Smooth muscle cell (in vitro differentiated cells): ENCODE measurements around the gene NFIB. TPM values are rescaled to one million over a fixed set of nuclear protein-coding genes. Genes with fewer than 3 reads are reported as not detected.
A peak's percentile ranks its signal among the peaks of the same experiment; 100 is the strongest.

Source experiments
- DNase-seq: peaks from one replicate; lab custom pipeline; 2025; ENCODE audit not compliant: unreplicated experiment; lab: John Stamatoyannopoulos, UW
- H2AFZ ChIP-seq: fragments of 200-600 bp; sonication (generic); 2 replicates; pipeline ENCODE4 v1.6.0; 2016; ENCODE audit warnings: antibody characterized with exemption, low read depth, mild to moderate bottlenecking
- H3F3A ChIP-seq: fragments of 200-600 bp; sonication (generic); 2 replicates; pipeline ENCODE4 v1.6.0; 2017; ENCODE audit warnings: antibody characterized with exemption, low read depth
- H3K27ac ChIP-seq: fragments of 200-600 bp; sonication (generic); 2 replicates; pipeline ENCODE4 v1.5.1; 2016; ENCODE audit warnings: low read depth, mild to moderate bottlenecking
- H3K27me3 ChIP-seq: fragments of 200-600 bp; sonication (generic); 2 replicates; pipeline ENCODE4 v1.6.1; 2016; ENCODE audit warnings: low read depth, mild to moderate bottlenecking
- H3K36me3 ChIP-seq: fragments of 200-600 bp; sonication (generic); 2 replicates; pipeline ENCODE4 v1.5.1; 2016; ENCODE audit warnings: low read depth
- H3K4me1 ChIP-seq: fragments of 200-600 bp; sonication (generic); 2 replicates; pipeline ENCODE4 v1.5.1; 2016; ENCODE audit warnings: low read depth
- H3K4me2 ChIP-seq: fragments of 200-600 bp; sonication (generic); 2 replicates; pipeline ENCODE4 v1.6.0; 2016; ENCODE audit warnings: mild to moderate bottlenecking
- H3K4me3 ChIP-seq: fragments of 200-600 bp; sonication (generic); 2 replicates; pipeline ENCODE4 v1.5.1; 2016; ENCODE audit warnings: mild to moderate bottlenecking
- H3K79me2 ChIP-seq: fragments of 200-600 bp; sonication (generic); 2 replicates; pipeline ENCODE4 v1.6.0; 2016; ENCODE audit warnings: low read depth, mild to moderate bottlenecking
- H3K9ac ChIP-seq: fragments of 200-600 bp; sonication (generic); 2 replicates; pipeline ENCODE4 v1.6.0; 2016; ENCODE audit warnings: low read depth
- H3K9me3 ChIP-seq: fragments of 200-600 bp; sonication (generic); replicated peaks from 2 replicates; pipeline ENCODE4 v1.5.1; 2016; ENCODE audit warnings: low read depth
- H4K20me1 ChIP-seq: fragments of 200-600 bp; sonication (generic); 2 replicates; pipeline ENCODE4 v1.6.0; 2016; ENCODE audit warnings: low read depth
- CTCF ChIP-seq: fragments of 200-600 bp; sonication (generic); IDR thresholded peaks from 2 replicates; pipeline ENCODE4 v1.5.1; 2017; ENCODE audit warnings: borderline replicate concordance, mild to moderate bottlenecking, antibody characterized with exemption; ENCODE audit not compliant: insufficient read depth, poor library complexity, severe bottlenecking
- WGBS: methylation state at CpG from one replicate; pipeline ENCODE4 v1.1.7; 2016; ENCODE audit warnings: low lambda C conversion rate; 5-methylcytosine and 5-hydroxymethylcytosine counted together
- polyA plus RNA-seq: library from polyadenylated mRNA; unstranded; fragments of >200 nt; fragmentation: Nextera tagmentation; extraction: Ambion mirVana; gene quantifications from 2 replicates; pipeline ENCODE4 v1.2.1, GENCODE V29; 2016
- total RNA-seq: library from RNA; depleted of rRNA; stranded (reverse); fragments of >200 nt; gene quantifications from 2 replicates; pipeline ENCODE4 v1.2.3, GENCODE V29; 2014

The NFIB gene
- total and polyA plus RNA-seq, 2 experiments from 2014 or later, result 0.93 to 1.7 TPM

GRCh38 chr9:14057368-14058324 is 256.3 kb downstream of the NFIB start:
- H3K4me2 ChIP-seq, result no peak overlapping the region
- 70% methylated on average over 13 of the region's 13 CpGs for WGBS
- H3K27me3 ChIP-seq, result no peaks in the 10 kb centered on the region
- H3K4me3 ChIP-seq, result no peak overlapping the region
- no peak for DNase-seq
- no peak overlapping the region for H3K27ac ChIP-seq
- no peak overlapping the region for H2AFZ ChIP-seq
- no peaks in the 10 kb centered on the region for H3K4me1 ChIP-seq
- no peak for TF ChIP-seq CTCF
- no peaks in the 10 kb centered on the region for H3K36me3 ChIP-seq
- no peaks in the 10 kb centered on the region for H4K20me1 ChIP-seq
- no peak overlapping the region for H3K9ac ChIP-seq
- H3F3A ChIP-seq, result no peaks in the 10 kb centered on the region
- no peaks in the 10 kb centered on the region for H3K79me2 ChIP-seq
- H3K9me3 ChIP-seq, result no peaks in the 10 kb centered on the region

- Histone ChIP-seq H3K4me3 (no peak overlapping the region), H4K20me1 (no peaks in the 10 kb centered on the region), H3K79me2 (no peaks in the 10 kb centered on the region), H3F3A (no peaks in the 10 kb centered on the region), H3K27ac (no peak overlapping the region), H3K9me3 (no peaks in the 10 kb centered on the region), H2AFZ (peak overlapping the region; percentile 53), H3K36me3 (no peaks in the 10 kb centered on the region), H3K4me2 (peak overlapping the region; percentile 24), H3K27me3 (no peaks in the 10 kb centered on the region), H3K9ac (no peak overlapping the region), H3K4me1 (no peaks in the 10 kb centered on the region)
- 15% methylated on average over 3 of the region's 3 CpGs for WGBS
- DNase-seq, result no peak
- no peak for TF ChIP-seq CTCF
Observed at GRCh38 chr9:14056316-14056861, 257.6 kb downstream of the NFIB start.

- no peak overlapping the region for H3K4me3 ChIP-seq
- H3F3A ChIP-seq, result no peaks in the 10 kb centered on the region
- WGBS, result 95% methylated on average over 2 of the region's 2 CpGs
- TF ChIP-seq CTCF, result no peak
- no peaks in the 10 kb centered on the region for H3K27me3 ChIP-seq
- no peaks in the 10 kb centered on the region for H3K9me3 ChIP-seq
- no peaks in the 10 kb centered on the region for H3K79me2 ChIP-seq
- H2AFZ ChIP-seq, result no peak overlapping the region
- H3K9ac ChIP-seq, result no peak overlapping the region
- H3K4me2 ChIP-seq, result no peak overlapping the region
- no peaks in the 10 kb centered on the region for H3K4me1 ChIP-seq
- no peaks in the 10 kb centered on the region for H4K20me1 ChIP-seq
- no peaks in the 10 kb centered on the region for H3K36me3 ChIP-seq
- H3K27ac ChIP-seq, result no peak overlapping the region
- no peak for DNase-seq
Observed at GRCh38 chr9:14054096-14054495, 259.8 kb downstream of the NFIB start.
